ENCODE results near the gene LDLRAP1. TPM values are rescaled to one million over a fixed set of nuclear protein-coding genes. Genes with fewer than 3 reads are reported as not detected.

The LDLRAP1 gene
- total RNA-seq, 4 donors from 2014 or later: 12.6 to 21.2 (median 16.3) TPM

GRCh38 chr1:25607123-25607522, 63.7 kb downstream of the LDLRAP1 start:
- H3K36me3 ChIP-seq: no peaks in the 10 kb centered on the region
- no peak overlapping the region for H3K27ac ChIP-seq (replicated peaks in 1 of 4)
- intact Hi-C loops (cut with DNase I): loop anchor here (5.0 kb wide), 1 partner anchor 205 kb away; no protein-coding TSS in a partner anchor
- H3K4me3 ChIP-seq: no peak overlapping the region
- WGBS: 96% methylated on average over 5 of the region's 5 CpGs
- peaks cover 0 to 33% (median 30%) of the 10 kb centered on the region in 4 donors for H3K4me1 ChIP-seq
- DNase-seq (ENCODE audit: extremely low spot score): no peak
- TF ChIP-seq CTCF (IDR thresholded peaks at IDR 0.05): no peak
- TF ChIP-seq EP300 (IDR thresholded peaks at IDR 0.05): no peak
- H3K9me3 ChIP-seq: no peaks in the 10 kb centered on the region
- H3K27me3 ChIP-seq: no peaks in the 10 kb centered on the region

GRCh38 chr1:25608488-25609178, 65.2 kb downstream of the LDLRAP1 start:
- WGBS: 17% methylated on average over 15 of the region's 15 CpGs
- peaks cover 0 to 33% (median 30%) of the 10 kb centered on the region in 4 donors for H3K4me1 ChIP-seq
- DNase-seq (ENCODE audit: extremely low spot score): peak; percentile 97
- no peaks in the 10 kb centered on the region for H3K27me3 ChIP-seq
- intact Hi-C loops (cut with DNase I): loop anchor here (5.0 kb wide), 1 partner anchor 204 kb away; no protein-coding TSS in a partner anchor
- H3K4me3 ChIP-seq: peak overlapping the region in 3 of 4 donors; percentile 18 to 45 (median 30)
- H3K27ac ChIP-seq (replicated peaks in 1 of 4): no peak overlapping the region
- H3K9me3 ChIP-seq: no peaks in the 10 kb centered on the region
- no peaks in the 10 kb centered on the region for H3K36me3 ChIP-seq
- no peak for TF ChIP-seq POLR2A (IDR thresholded peaks at IDR 0.05; ENCODE audit: low read depth)
- TF ChIP-seq EP300 (IDR thresholded peaks at IDR 0.05): no peak
- peak; percentile 83 to 95 (median 88) for TF ChIP-seq CTCF (IDR thresholded peaks at IDR 0.05)
- TF ChIP-seq POLR2AphosphoS5 (IDR thresholded peaks at IDR 0.05): peak in 1 of 2 donors; percentile 50

DNA sequence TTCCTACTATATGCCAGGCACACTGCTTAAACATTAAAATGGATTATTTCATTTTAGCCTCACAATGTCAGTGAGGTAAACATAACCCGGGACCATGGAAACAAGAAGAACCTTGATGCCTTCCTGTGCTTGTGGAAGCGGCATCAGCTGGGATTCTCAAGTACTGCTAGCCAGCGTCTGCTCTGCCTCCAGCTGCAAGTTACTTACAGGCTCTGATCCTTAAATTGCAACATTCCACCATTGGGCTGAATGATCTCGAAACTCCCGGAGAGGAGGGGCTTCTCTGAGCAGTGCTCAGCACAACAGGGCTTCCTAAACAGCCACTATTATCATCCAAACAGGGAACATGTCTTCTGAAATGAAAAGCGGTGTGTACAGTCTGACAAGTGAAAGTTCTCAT, 66.5 kb downstream of the LDLRAP1 start:
- peak; percentile 90 for DNase-seq (ENCODE audit: extremely low spot score)
- H3K4me3 ChIP-seq: no peak overlapping the region
- no peaks in the 10 kb centered on the region for H3K36me3 ChIP-seq
- no peaks in the 10 kb centered on the region for H3K9me3 ChIP-seq
- 40% methylated on average over 6 of the region's 6 CpGs for WGBS
- peaks cover 0 to 33% (median 30%) of the 10 kb centered on the region in 4 donors for H3K4me1 ChIP-seq
- H3K27me3 ChIP-seq: no peaks in the 10 kb centered on the region
- TF ChIP-seq POLR2A (IDR thresholded peaks at IDR 0.05; ENCODE audit: low read depth): no peak
- no peak for TF ChIP-seq CTCF (IDR thresholded peaks at IDR 0.05)
- TF ChIP-seq EP300 (IDR thresholded peaks at IDR 0.05): no peak
- no peak for TF ChIP-seq POLR2AphosphoS5 (IDR thresholded peaks at IDR 0.05)
- H3K27ac ChIP-seq (replicated peaks in 1 of 4): peak overlapping the region in 1 of 4 donors; percentile 33
- intact Hi-C loops (cut with DNase I): loop anchor here (5.0 kb wide), 1 partner anchor 202 kb away; no protein-coding TSS in a partner anchor

DNA sequence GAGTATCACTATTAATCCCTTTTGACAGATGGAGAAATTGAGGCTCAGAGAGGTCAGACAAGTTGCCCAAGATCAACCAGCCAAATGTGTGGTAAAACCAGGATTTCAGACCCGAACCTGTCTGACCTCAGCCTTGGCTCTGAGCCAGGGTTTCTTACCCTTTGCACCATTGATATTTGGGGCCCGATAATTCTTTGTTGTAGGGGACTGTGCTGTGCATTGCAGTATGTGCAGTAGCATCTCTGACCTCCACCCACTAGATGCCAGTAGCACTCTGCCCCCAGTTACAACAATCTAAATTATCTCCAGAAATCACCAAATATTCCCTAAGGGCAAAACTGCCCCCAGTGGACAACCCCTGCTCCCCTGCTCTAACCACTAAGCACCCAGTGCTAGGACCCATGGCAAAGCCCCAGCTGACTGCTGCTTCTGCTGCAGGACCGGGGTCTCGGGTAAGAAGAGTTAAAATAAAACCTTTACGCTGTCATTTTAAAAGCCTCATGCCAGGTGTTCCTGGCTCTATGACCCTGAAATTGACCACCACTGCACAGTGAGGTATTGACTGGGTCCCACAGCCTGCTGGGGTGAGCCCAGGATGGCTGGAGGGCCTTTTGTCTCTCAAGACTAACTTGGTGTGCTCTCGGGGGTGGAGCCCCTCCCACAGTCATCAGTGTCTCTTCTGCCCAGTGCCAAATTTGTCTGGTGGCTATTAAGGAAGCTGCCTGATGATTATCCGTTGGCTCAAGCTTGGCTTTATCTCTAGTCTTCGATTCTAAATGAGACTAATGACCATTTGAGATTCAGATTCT, 67.6 kb downstream of the LDLRAP1 start:
- intact Hi-C loops (cut with DNase I): no loop called here
- Histone ChIP-seq H3K4me3 (no peak overlapping the region), H3K4me1 (peaks cover 5 to 43% (median 40%) of the 10 kb centered on the region in 4 donors), H3K36me3 (no peaks in the 10 kb centered on the region), H3K9me3 (no peaks in the 10 kb centered on the region), H3K27ac (replicated peaks in 1 of 4) (no peak overlapping the region), H3K27me3 (no peaks in the 10 kb centered on the region)
- peak in 2 of 3 experiments; percentile 16 to 27 for TF ChIP-seq CTCF (IDR thresholded peaks at IDR 0.05)
- no peak for TF ChIP-seq EP300 (IDR thresholded peaks at IDR 0.05)
- peak; percentile 60 for DNase-seq (ENCODE audit: extremely low spot score)
- WGBS: 58% methylated on average over 8 of the region's 8 CpGs
